Measurements from ENCODE around the gene TRAPPC6A. TPM values are rescaled to one million over a fixed set of nuclear protein-coding genes. Genes with fewer than 3 reads are reported as not detected.

Gene TRAPPC6A
- total and polyA plus RNA-seq, 2 experiments from 2014 or later: 11.2 to 18.8 TPM

- H3K27me3 ChIP-seq (replicated peaks; ENCODE audit: insufficient read depth): no peaks in the 10 kb centered on the region
- no peaks in the 10 kb centered on the region for H4K20me1 ChIP-seq (ENCODE audit: insufficient read depth)
- H3K4me3 ChIP-seq: no peak overlapping the region
- 96 to 98% methylated on average over 12 of the region's 12 CpGs for WGBS, 2 experiments (ENCODE audit: low coverage in 1 of 2, low lambda C conversion rate in 2 of 2, missing lambda C conversion rate in 2 of 2)
- H3K9me2 ChIP-seq (ENCODE audit: insufficient read depth): no peaks in the 10 kb centered on the region
- no peak overlapping the region for H3K9ac ChIP-seq
- H3K79me2 ChIP-seq (ENCODE audit: insufficient read depth): peaks cover 47% of the 10 kb centered on the region
- H3K27ac ChIP-seq: no peak overlapping the region
- no peak overlapping the region for H3K4me2 ChIP-seq (ENCODE audit: unreplicated experiment)
- H3K9me3 ChIP-seq (ENCODE audit: low read depth): no peaks in the 10 kb centered on the region
- no peaks in the 10 kb centered on the region for H3F3A ChIP-seq (ENCODE audit: insufficient read depth)
- in situ Hi-C loops (cut with MboI): no loop called here
- DNase-seq: no peak
- no peak overlapping the region for H2AFZ ChIP-seq
- no peak for TF ChIP-seq EZH2phosphoT487 (IDR thresholded peaks at IDR 0.05; ENCODE audit: insufficient read depth, low read depth)
- no peaks in the 10 kb centered on the region for H3K4me1 ChIP-seq (ENCODE audit: insufficient read depth)
- no peaks in the 10 kb centered on the region for H3K36me3 ChIP-seq (ENCODE audit: low read depth)
These were observed 41.4 kb downstream of the TRAPPC6A start for GRCh38 chr19:45136507-45137178.

GRCh38 chr19:45135176-45135885 is 42.7 kb downstream of the TRAPPC6A start:
- H3K4me2 ChIP-seq (ENCODE audit: unreplicated experiment): no peak overlapping the region
- peaks cover 55% of the 10 kb centered on the region for H3K79me2 ChIP-seq (ENCODE audit: insufficient read depth)
- no peak for DNase-seq
- no peaks in the 10 kb centered on the region for H3K9me2 ChIP-seq (ENCODE audit: insufficient read depth)
- H3K36me3 ChIP-seq (ENCODE audit: low read depth): no peaks in the 10 kb centered on the region
- H3K4me1 ChIP-seq (ENCODE audit: insufficient read depth): no peaks in the 10 kb centered on the region
- no peaks in the 10 kb centered on the region for H4K20me1 ChIP-seq (ENCODE audit: insufficient read depth)
- no peak overlapping the region for H3K27ac ChIP-seq
- whole genome bisulfite sequencing, 2 experiments (ENCODE audit: low coverage in 1 of 2, low lambda C conversion rate in 2 of 2, missing lambda C conversion rate in 2 of 2): 95 to 97% methylated on average over 21 of the region's 21 CpGs
- H3K9me3 ChIP-seq (ENCODE audit: low read depth): no peaks in the 10 kb centered on the region
- no peak overlapping the region for H3K4me3 ChIP-seq
- H3F3A ChIP-seq (ENCODE audit: insufficient read depth): no peaks in the 10 kb centered on the region
- no peak overlapping the region for H2AFZ ChIP-seq
- no peaks in the 10 kb centered on the region for H3K27me3 ChIP-seq (replicated peaks; ENCODE audit: insufficient read depth)
- H3K9ac ChIP-seq: no peak overlapping the region
- TF ChIP-seq EZH2 (IDR thresholded peaks at IDR 0.05; ENCODE audit: insufficient read depth, poor library complexity, severe bottlenecking) (no peak), EZH2phosphoT487 (IDR thresholded peaks at IDR 0.05; ENCODE audit: insufficient read depth, low read depth) (no peak)
- in situ Hi-C loops (cut with MboI): no loop called here

- Histone ChIP-seq H3K27me3 (replicated peaks; ENCODE audit: insufficient read depth) (no peaks in the 10 kb centered on the region), H3K4me2 (ENCODE audit: unreplicated experiment) (no peak overlapping the region), H2AFZ (no peak overlapping the region), H3K79me2 (ENCODE audit: insufficient read depth) (peaks cover 71% of the 10 kb centered on the region), H3K36me3 (ENCODE audit: low read depth) (no peaks in the 10 kb centered on the region), H3K27ac (no peak overlapping the region), H3K9ac (no peak overlapping the region), H3F3A (ENCODE audit: insufficient read depth) (no peaks in the 10 kb centered on the region), H3K4me3 (no peak overlapping the region), H3K4me1 (ENCODE audit: insufficient read depth) (no peaks in the 10 kb centered on the region), H3K9me2 (ENCODE audit: insufficient read depth) (no peaks in the 10 kb centered on the region), H4K20me1 (ENCODE audit: insufficient read depth) (no peaks in the 10 kb centered on the region), H3K9me3 (ENCODE audit: low read depth) (no peaks in the 10 kb centered on the region)
- 86% methylated on average over 8 of the region's 8 CpGs for WGBS, 2 experiments (ENCODE audit: low coverage in 1 of 2, low lambda C conversion rate in 2 of 2, missing lambda C conversion rate in 2 of 2)
- DNase-seq: no peak
- in situ Hi-C loops (cut with MboI): no loop called here
- TF ChIP-seq EZH2phosphoT487 (IDR thresholded peaks at IDR 0.05; ENCODE audit: insufficient read depth, low read depth): no peak
- no peak for TF ChIP-seq EZH2 (IDR thresholded peaks at IDR 0.05; ENCODE audit: insufficient read depth, poor library complexity, severe bottlenecking)
These were observed 44.4 kb downstream of the TRAPPC6A start for GRCh38 chr19:45133661-45134060.

GRCh38 chr19:45130888-45131615 is 47.0 kb downstream of the TRAPPC6A start:
- in situ Hi-C loops (cut with MboI): no loop called here
- H3K4me2 ChIP-seq (ENCODE audit: unreplicated experiment): no peak overlapping the region
- no peaks in the 10 kb centered on the region for H3K27me3 ChIP-seq (replicated peaks; ENCODE audit: insufficient read depth)
- H4K20me1 ChIP-seq (ENCODE audit: insufficient read depth): peaks cover 3% of the 10 kb centered on the region; the same call in 1 of the 2 replicates
- no peaks in the 10 kb centered on the region for H3K9me2 ChIP-seq (ENCODE audit: insufficient read depth)
- no peak overlapping the region for H3K4me3 ChIP-seq
- TF ChIP-seq EZH2phosphoT487 (IDR thresholded peaks at IDR 0.05; ENCODE audit: insufficient read depth, low read depth) (no peak), EZH2 (IDR thresholded peaks at IDR 0.05; ENCODE audit: insufficient read depth, poor library complexity, severe bottlenecking) (no peak)
- H3K36me3 ChIP-seq (ENCODE audit: low read depth): no peaks in the 10 kb centered on the region
- WGBS, 2 experiments (ENCODE audit: low coverage in 1 of 2, low lambda C conversion rate in 2 of 2, missing lambda C conversion rate in 2 of 2): 56 to 66% methylated on average over 13 of the region's 13 CpGs
- no peaks in the 10 kb centered on the region for H3K4me1 ChIP-seq (ENCODE audit: insufficient read depth)
- H3K79me2 ChIP-seq (ENCODE audit: insufficient read depth): peaks cover 89% of the 10 kb centered on the region
- DNase-seq: peak; percentile 50
- H2AFZ ChIP-seq: no peak overlapping the region
- H3F3A ChIP-seq (ENCODE audit: insufficient read depth): no peaks in the 10 kb centered on the region
- no peak overlapping the region for H3K27ac ChIP-seq
- no peaks in the 10 kb centered on the region for H3K9me3 ChIP-seq (ENCODE audit: low read depth)
- no peak overlapping the region for H3K9ac ChIP-seq
